ENCODE measurements around the gene MCF2. TPM values are rescaled to one million over a fixed set of nuclear protein-coding genes. Genes with fewer than 3 reads are reported as not detected.

MCF2 gene
- total and polyA plus RNA-seq, 2 of the 13 experiments (the other 11 are each of a cell fraction or from before 2014, with no cell fraction given): 0.07 TPM; not detected in 1

GRCh38 chrX:139691843-139692505 lies 16.0 kb downstream of the MCF2 start (continued):
- TF ChIP-seq FUBP1 (CRISPR knock-in tag; IDR thresholded peaks at IDR 0.05; ENCODE audit: borderline replicate concordance): no peak
- no peak for TF ChIP-seq ZNF713 (CRISPR knock-in tag; IDR thresholded peaks at IDR 0.05)
- TF ChIP-seq PAWR (CRISPR knock-in tag; IDR thresholded peaks at IDR 0.05; ENCODE audit: borderline replicate concordance): no peak
- TF ChIP-seq HIVEP1 (CRISPR knock-in tag; IDR thresholded peaks at IDR 0.05): no peak

GRCh38 chrX:139691493-139691842 lies 16.5 kb downstream of the MCF2 start:
- no peak overlapping the region; a peak in 1 of 6 replicates for H3K4me3 ChIP-seq (replicated peaks in 1 of 3; ENCODE audit: insufficient read depth in 1 of 3, low read depth in 2 of 3, low read length in 3 of 3)
- FAIRE-seq: no peak
- H3K4me2 ChIP-seq (ENCODE audit: low read depth, low read length): peak overlapping the region; percentile 32; the same call in 1 of the 2 replicates
- TF ChIP-seq GRHL1 (CRISPR knock-in tag; conservative IDR thresholded peaks at IDR 0.05): no peak
- no peak for TF ChIP-seq KLF12 (CRISPR knock-in tag; IDR thresholded peaks at IDR 0.05; ENCODE audit: borderline replicate concordance)
- TF ChIP-seq ZFX (CRISPR knock-in tag; IDR thresholded peaks at IDR 0.05; ENCODE audit: low read depth): no peak
- no peak for TF ChIP-seq NKX3-1 (CRISPR knock-in tag; IDR thresholded peaks at IDR 0.05)
- TF ChIP-seq ZNF589 (CRISPR knock-in tag; conservative IDR thresholded peaks at IDR 0.05): no peak
- no peak for TF ChIP-seq IKZF5 (CRISPR knock-in tag; IDR thresholded peaks at IDR 0.05)
- TF ChIP-seq EP300 (IDR thresholded peaks at IDR 0.05; ENCODE audit: low read depth in 2 of 2, low read length in 2 of 2): no peak
- no peak for TF ChIP-seq EP300 (CRISPR knock-in tag; IDR thresholded peaks at IDR 0.05; ENCODE audit: borderline replicate concordance)
- TF ChIP-seq ZNF740 (CRISPR knock-in tag; IDR thresholded peaks at IDR 0.05): no peak
- TF ChIP-seq FOXP4 (CRISPR knock-in tag; IDR thresholded peaks at IDR 0.05): no peak
- TF ChIP-seq ZNF232 (CRISPR knock-in tag; IDR thresholded peaks at IDR 0.05; ENCODE audit: borderline replicate concordance): no peak
- TF ChIP-seq CENPT (CRISPR knock-in tag; IDR thresholded peaks at IDR 0.05; ENCODE audit: low read depth): no peak

More at GRCh38 chrX:139691493-139691842, 16.5 kb downstream of the MCF2 start:
- Histone ChIP-seq H3K27me3 (ENCODE audit: control insufficient read depth in 1 of 2, insufficient read depth in 2 of 2, low read length in 2 of 2) (peaks cover 0 to 7% of the 10 kb centered on the region in 2 experiments; a peak in 2 of 5 replicates), H3K27ac (ENCODE audit: extremely low read length, insufficient read depth, low read length) (no peak overlapping the region), H3K9ac (ENCODE audit: insufficient read depth, low read depth, low read length) (no peak overlapping the region), H4K20me1 (ENCODE audit: insufficient read depth, low read length) (no peaks in the 10 kb centered on the region), H3K79me2 (ENCODE audit: insufficient read depth, low read length) (no peaks in the 10 kb centered on the region), H3K4me1 (ENCODE audit: insufficient read depth, low read length) (no peaks in the 10 kb centered on the region), H3K9me3 (ENCODE audit: low read length) (no peaks in the 10 kb centered on the region), H2AFZ (ENCODE audit: low read length) (no peak overlapping the region), H3K36me3 (replicated peaks in 1 of 2; ENCODE audit: control insufficient read depth in 1 of 2, insufficient read depth in 2 of 2, low read length in 2 of 2) (no peaks in the 10 kb centered on the region)
- no peak for DNase-seq (ENCODE audit: low spot score)
- no TSS peak for BruUV-seq (replicated peaks)
- in situ Hi-C loops (cut with HindIII; ENCODE audit: extremely low pct_ligation_motif_present, low pct_unique_long_range_greater_than_20kb) (no loop called here), intact Hi-C loops (cut with micrococcal nuclease; ENCODE audit: unreplicated experiment) (no loop called here)
- ChIA-PET CTCF (ENCODE audit: low intra/inter-chr PET ratio, low total read pairs) (no interaction called here), POLR2A (no interaction called here)
- 4% methylated on average over 21 of the region's 23 CpGs for WGBS (ENCODE audit: low lambda C conversion rate)
- ATAC-seq: peak; percentile 75

Data from HepG2 (cell line).